GM12878 (cell line): Measurements from ENCODE around the gene PLG. TPM values are rescaled to one million over a fixed set of nuclear protein-coding genes. Genes with fewer than 3 reads are reported as not detected.

Experiments used
- ATAC-seq: fragments of 200-7000 bp; cut with Tn5 transposase; 3 replicates; pipeline ENCODE4 v1.9.1; 2020; ENCODE audit warnings: mild to moderate bottlenecking, moderate library complexity
- BruUV-seq: library from RNA; stranded (reverse); fragments of 400-500 nt; replicated peaks from 2 replicates; lab custom pipeline; 2021; lab: Mats Ljungman, UMichigan
- CTCF ChIA-PET: fragments of 300-600 bp; sonication (Branson Sonifier 250); formaldehyde crosslinking; extraction: SDS; loops from one replicate; lab custom pipeline; 2021; ENCODE audit warnings: inconsistent platforms; lab: Yijun Ruan, JAX
- POLR2A ChIA-PET: fragments of 350-600 bp; formaldehyde crosslinking; extraction: SDS; loops from one replicate; lab custom pipeline; 2021; ENCODE audit warnings: inconsistent platforms; lab: Charles Lee
- RAD21 ChIA-PET: fragments of 300-600 bp; sonication (Branson Sonifier 250); formaldehyde crosslinking; loops from one replicate; lab custom pipeline; 2023; ENCODE audit warnings: antibody characterized with exemption; ENCODE audit not compliant: unreplicated experiment; lab: Charles Lee
- SMC1A ChIA-PET: fragments of 300-600 bp; sonication (Branson Sonifier 250); formaldehyde crosslinking; loops from one replicate; lab custom pipeline; 2023; ENCODE audit not compliant: unreplicated experiment, uncharacterized antibody; lab: Charles Lee
- DNase-seq: peaks from one replicate; pipeline ENCODE4 v3.0.0-alpha.2; 2011; ENCODE audit warnings: low read depth, low spot score
- FAIRE-seq: peaks from 3 replicates; lab custom pipeline; 2011; peaks lifted over from hg19 to GRCh38; lab: Jason Lieb, UNC
- H2AFZ ChIP-seq: 2 replicates; pipeline ENCODE4 v1.6.0; 2011; ENCODE audit warnings: low read depth, low read length, control low read depth; ENCODE audit not compliant: control insufficient read depth
- H3K27ac ChIP-seq: 2 replicates; pipeline ENCODE4 v1.5.1; 2011; ENCODE audit warnings: control low read depth; ENCODE audit not compliant: control insufficient read depth, insufficient read depth
- H3K27me3 ChIP-seq, 2 experiments: replicated peaks in 1 of 2; 2 replicates each; pipeline versions ENCODE4 v1.6.0 to v1.6.1; 2011; ENCODE audit warnings: low read length in 1 of 2; ENCODE audit not compliant: control insufficient read depth in 2 of 2, insufficient read depth in 2 of 2
- H3K36me3 ChIP-seq, 2 experiments: 2 replicates each; pipeline ENCODE4 v1.5.1; 2011; ENCODE audit warnings: low read length in 1 of 2; ENCODE audit not compliant: control insufficient read depth in 2 of 2, insufficient read depth in 2 of 2
- H3K4me1 ChIP-seq: 2 replicates; pipeline ENCODE4 v1.6.1; 2011; ENCODE audit warnings: mild to moderate bottlenecking, low read length, moderate library complexity, mixed read lengths; ENCODE audit not compliant: control insufficient read depth, insufficient read depth
- H3K4me2 ChIP-seq: 2 replicates; pipeline ENCODE4 v1.6.0; 2011; ENCODE audit warnings: control low read depth; ENCODE audit not compliant: control insufficient read depth, insufficient read depth
- H3K4me3 ChIP-seq: fragments of 200-600 bp; sonication (generic); 2 replicates; pipeline ENCODE4 v1.5.1; 2016
- H3K79me2 ChIP-seq: 2 replicates; pipeline ENCODE4 v1.6.0; 2011; ENCODE audit warnings: low read length; ENCODE audit not compliant: control insufficient read depth, insufficient read depth
- H3K9ac ChIP-seq: 2 replicates; pipeline ENCODE4 v1.8.0; 2011; ENCODE audit warnings: low read length, control low read depth, mixed read lengths; ENCODE audit not compliant: control insufficient read depth, insufficient read depth
- H3K9me3 ChIP-seq: replicated peaks from 3 replicates; pipeline ENCODE4 v1.5.1; 2011; ENCODE audit warnings: mild to moderate bottlenecking, low read length; ENCODE audit not compliant: control insufficient read depth, insufficient read depth
- H4K20me1 ChIP-seq: 2 replicates; pipeline ENCODE4 v1.6.0; 2011; ENCODE audit not compliant: control insufficient read depth, insufficient read depth
- ETV6 ChIP-seq, 2 experiments: fragments of 450-650 bp in 1 of 2; IDR thresholded peaks in 1 of 2; conservative IDR thresholded peaks in 1 of 2; 2 replicates each; pipeline ENCODE4 v1.6.1; 2014; ENCODE audit warnings: antibody characterized with exemption in 1 of 2, borderline replicate concordance in 1 of 2, low read depth in 1 of 2, mild to moderate bottlenecking in 1 of 2, moderate library complexity in 1 of 2
- NFIC ChIP-seq: IDR thresholded peaks from 2 replicates; pipeline ENCODE4 v1.6.1; 2012; ENCODE audit warnings: low read depth, mild to moderate bottlenecking, inconsistent platforms, low read length, moderate library complexity
- NFXL1 ChIP-seq: fragments of 450-650 bp; IDR thresholded peaks from 2 replicates; pipeline ENCODE4 v1.6.1; 2017; ENCODE audit warnings: antibody characterized with exemption, mild to moderate bottlenecking, borderline replicate concordance
- NFYA ChIP-seq: IDR thresholded peaks from 2 replicates; pipeline ENCODE4 v1.6.1; 2011; ENCODE audit warnings: low read depth, mild to moderate bottlenecking, low read length, improper control_type of control experiment, borderline replicate concordance
- NR2C2 ChIP-seq: IDR thresholded peaks from 2 replicates; pipeline ENCODE4 v1.6.1; 2011; ENCODE audit warnings: borderline replicate concordance, low read depth; ENCODE audit not compliant: control insufficient read depth, insufficient read length
- SIN3A ChIP-seq: IDR thresholded peaks from 2 replicates; pipeline ENCODE4 v1.6.1; 2012; ENCODE audit warnings: low read depth, low read length, improper control_type of control experiment
- SUZ12 ChIP-seq: fragments of 200-600 bp; sonication (generic); IDR thresholded peaks from one replicate; pipeline ENCODE4 v1.6.1; 2018; ENCODE audit warnings: antibody characterized with exemption, mild to moderate bottlenecking; ENCODE audit not compliant: unreplicated experiment
- TCF3 ChIP-seq: IDR thresholded peaks from 2 replicates; pipeline ENCODE4 v1.6.1; 2012; ENCODE audit warnings: low read depth, mild to moderate bottlenecking, low read length, borderline replicate concordance; ENCODE audit not compliant: insufficient read depth
- ZBTB4 ChIP-seq: fragments of 450-650 bp; formaldehyde crosslinking; IDR thresholded peaks from 2 replicates; pipeline ENCODE4 v1.4.0; 2022; ENCODE audit warnings: mild to moderate bottlenecking, moderate library complexity
- WGBS: methylation state at CpG from one replicate; pipeline ENCODE4 v1.1.6; 2016; ENCODE audit warnings: low lambda C conversion rate; ENCODE audit not compliant: insufficient replicate concordance, insufficient coverage; ENCODE audit errors: missing lambda C conversion rate; 5-methylcytosine and 5-hydroxymethylcytosine counted together
- in situ Hi-C: fragments of 300-500 bp; cut with MboI; formaldehyde crosslinking; loops from 9 replicates; pipeline ENCODE4 v1.14.3; 2018; ENCODE audit warnings: mixed read lengths
- intact Hi-C: fragments of 100-400 bp; cut with micrococcal nuclease; formaldehyde crosslinking; loops from one replicate; pipeline ENCODE4 v1.14.2; 2022; ENCODE audit not compliant: unreplicated experiment
- polyA plus RNA-seq, 11 experiments: library from polyadenylated mRNA; depleted of rRNA in 4 of 11; unstranded in 6 of 11; stranded (reverse) in 5 of 11; fragments of >200 nt; fragmentation: Nextera tagmentation in 4 of 11; fragmentation: Illumina TruSeq in 1 of 11; extraction: Ambion mirVana in 4 of 11; extraction: Trizol in 1 of 11; gene quantifications; 1 replicate in 1 of 11; 2 replicates in 10 of 11; pipeline versions ENCODE4 v1.2.1 to v1.2.3, GENCODE V29; 2011 to 2016; ENCODE audit warnings: inconsistent platforms in 2 of 11, missing spikeins in 2 of 11, low read depth in 1 of 11
- total RNA-seq, 4 experiments: library from RNA; depleted of rRNA in 3 of 4; stranded (reverse); fragments of >200 nt in 3 of 4; fragmentation: Illumina TruSeq in 1 of 4; extraction: Trizol in 1 of 4; gene quantifications; 2 replicates each; pipeline versions ENCODE4 v1.2.1 to v1.2.3, GENCODE V29; 2013 to 2021
- TF ChIP-seq, protein P1 (sequence below): fragments of 450-650 bp; IDR thresholded peaks from 2 replicates; pipeline ENCODE4 v1.6.1; 2014; ENCODE audit warnings: mild to moderate bottlenecking
- TF ChIP-seq, protein P2 (sequence below): IDR thresholded peaks from 2 replicates; pipeline ENCODE4 v1.6.1; 2012; ENCODE audit warnings: low read length, inconsistent platforms
- TF ChIP-seq, protein P3 (sequence below): fragments of 450-650 bp; conservative IDR thresholded peaks from 2 replicates; pipeline ENCODE4 v1.6.1; 2017; ENCODE audit warnings: mild to moderate bottlenecking, moderate library complexity
- TF ChIP-seq, protein P4 (sequence below): fragments of 450-650 bp; IDR thresholded peaks from 2 replicates; pipeline ENCODE4 v1.6.1; 2016; ENCODE audit warnings: mild to moderate bottlenecking

The PLG gene
- total and polyA plus RNA-seq, 10 of the 15 experiments (the other 5 are each of a cell fraction or from before 2014, with no cell fraction given) = 0.06 to 3.0 (median 0.97) TPM; not detected in 1

- Histone ChIP-seq H4K20me1 (no peaks in the 10 kb centered on the region), H3K27me3 (no peaks in the 10 kb centered on the region), H3K36me3 (no peaks in the 10 kb centered on the region), H3K4me1 (no peaks in the 10 kb centered on the region), H3K9me3 (no peaks in the 10 kb centered on the region), H3K79me2 (no peaks in the 10 kb centered on the region), H3K27ac (no peak overlapping the region), H2AFZ (no peak overlapping the region), H3K9ac (no peak overlapping the region), H3K4me2 (no peak overlapping the region), H3K4me3 (no peak overlapping the region)
- DNase-seq = no peak
- no TSS peak for BruUV-seq
- ChIA-PET POLR2A (no interaction called here), CTCF (no interaction called here), SMC1A (no interaction called here), RAD21 (interaction anchor here (0.7 kb wide), 1 partner anchor 43 kb away, joined by 3 read pairs; no protein-coding TSS in a partner anchor)
- in situ Hi-C loops (no loop called here), intact Hi-C loops (no loop called here)
- no peak for ATAC-seq
- FAIRE-seq = no peak
- 54% methylated on average over 5 of the region's 5 CpGs for WGBS
- TF ChIP-seq NR2C2 (no peak), SIN3A (no peak), SUZ12 (no peak), NFIC (no peak), TCF3 (no peak), ETV6 (conservative IDR thresholded peaks at IDR 0.05 in 1 of 2, IDR thresholded peaks at IDR 0.05 in 1 of 2; ENCODE audit: borderline replicate concordance in 1 of 2, low read depth in 1 of 2) (no peak), ZBTB4 (CRISPR knock-in tag) (no peak), NFYA (no peak), NFXL1 (no peak)
- TF ChIP-seq, protein P1, sequence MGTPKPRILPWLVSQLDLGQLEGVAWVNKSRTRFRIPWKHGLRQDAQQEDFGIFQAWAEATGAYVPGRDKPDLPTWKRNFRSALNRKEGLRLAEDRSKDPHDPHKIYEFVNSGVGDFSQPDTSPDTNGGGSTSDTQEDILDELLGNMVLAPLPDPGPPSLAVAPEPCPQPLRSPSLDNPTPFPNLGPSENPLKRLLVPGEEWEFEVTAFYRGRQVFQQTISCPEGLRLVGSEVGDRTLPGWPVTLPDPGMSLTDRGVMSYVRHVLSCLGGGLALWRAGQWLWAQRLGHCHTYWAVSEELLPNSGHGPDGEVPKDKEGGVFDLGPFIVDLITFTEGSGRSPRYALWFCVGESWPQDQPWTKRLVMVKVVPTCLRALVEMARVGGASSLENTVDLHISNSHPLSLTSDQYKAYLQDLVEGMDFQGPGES = no peak
- TF ChIP-seq, protein P2, sequence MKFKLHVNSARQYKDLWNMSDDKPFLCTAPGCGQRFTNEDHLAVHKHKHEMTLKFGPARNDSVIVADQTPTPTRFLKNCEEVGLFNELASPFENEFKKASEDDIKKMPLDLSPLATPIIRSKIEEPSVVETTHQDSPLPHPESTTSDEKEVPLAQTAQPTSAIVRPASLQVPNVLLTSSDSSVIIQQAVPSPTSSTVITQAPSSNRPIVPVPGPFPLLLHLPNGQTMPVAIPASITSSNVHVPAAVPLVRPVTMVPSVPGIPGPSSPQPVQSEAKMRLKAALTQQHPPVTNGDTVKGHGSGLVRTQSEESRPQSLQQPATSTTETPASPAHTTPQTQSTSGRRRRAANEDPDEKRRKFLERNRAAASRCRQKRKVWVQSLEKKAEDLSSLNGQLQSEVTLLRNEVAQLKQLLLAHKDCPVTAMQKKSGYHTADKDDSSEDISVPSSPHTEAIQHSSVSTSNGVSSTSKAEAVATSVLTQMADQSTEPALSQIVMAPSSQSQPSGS = no peak
- TF ChIP-seq, protein P3, sequence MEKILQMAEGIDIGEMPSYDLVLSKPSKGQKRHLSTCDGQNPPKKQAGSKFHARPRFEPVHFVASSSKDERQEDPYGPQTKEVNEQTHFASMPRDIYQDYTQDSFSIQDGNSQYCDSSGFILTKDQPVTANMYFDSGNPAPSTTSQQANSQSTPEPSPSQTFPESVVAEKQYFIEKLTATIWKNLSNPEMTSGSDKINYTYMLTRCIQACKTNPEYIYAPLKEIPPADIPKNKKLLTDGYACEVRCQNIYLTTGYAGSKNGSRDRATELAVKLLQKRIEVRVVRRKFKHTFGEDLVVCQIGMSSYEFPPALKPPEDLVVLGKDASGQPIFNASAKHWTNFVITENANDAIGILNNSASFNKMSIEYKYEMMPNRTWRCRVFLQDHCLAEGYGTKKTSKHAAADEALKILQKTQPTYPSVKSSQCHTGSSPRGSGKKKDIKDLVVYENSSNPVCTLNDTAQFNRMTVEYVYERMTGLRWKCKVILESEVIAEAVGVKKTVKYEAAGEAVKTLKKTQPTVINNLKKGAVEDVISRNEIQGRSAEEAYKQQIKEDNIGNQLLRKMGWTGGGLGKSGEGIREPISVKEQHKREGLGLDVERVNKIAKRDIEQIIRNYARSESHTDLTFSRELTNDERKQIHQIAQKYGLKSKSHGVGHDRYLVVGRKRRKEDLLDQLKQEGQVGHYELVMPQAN = no peak
- TF ChIP-seq, protein P4, sequence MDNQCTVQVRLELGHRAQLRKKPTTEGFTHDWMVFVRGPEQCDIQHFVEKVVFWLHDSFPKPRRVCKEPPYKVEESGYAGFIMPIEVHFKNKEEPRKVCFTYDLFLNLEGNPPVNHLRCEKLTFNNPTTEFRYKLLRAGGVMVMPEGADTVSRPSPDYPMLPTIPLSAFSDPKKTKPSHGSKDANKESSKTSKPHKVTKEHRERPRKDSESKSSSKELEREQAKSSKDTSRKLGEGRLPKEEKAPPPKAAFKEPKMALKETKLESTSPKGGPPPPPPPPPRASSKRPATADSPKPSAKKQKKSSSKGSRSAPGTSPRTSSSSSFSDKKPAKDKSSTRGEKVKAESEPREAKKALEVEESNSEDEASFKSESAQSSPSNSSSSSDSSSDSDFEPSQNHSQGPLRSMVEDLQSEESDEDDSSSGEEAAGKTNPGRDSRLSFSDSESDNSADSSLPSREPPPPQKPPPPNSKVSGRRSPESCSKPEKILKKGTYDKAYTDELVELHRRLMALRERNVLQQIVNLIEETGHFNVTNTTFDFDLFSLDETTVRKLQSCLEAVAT = no peak
Measured at GRCh38 chr6:160691617-160692016, 10.4 kb upstream of the PLG start.
